ENCODE data around the gene CLEC4F.

DNA sequence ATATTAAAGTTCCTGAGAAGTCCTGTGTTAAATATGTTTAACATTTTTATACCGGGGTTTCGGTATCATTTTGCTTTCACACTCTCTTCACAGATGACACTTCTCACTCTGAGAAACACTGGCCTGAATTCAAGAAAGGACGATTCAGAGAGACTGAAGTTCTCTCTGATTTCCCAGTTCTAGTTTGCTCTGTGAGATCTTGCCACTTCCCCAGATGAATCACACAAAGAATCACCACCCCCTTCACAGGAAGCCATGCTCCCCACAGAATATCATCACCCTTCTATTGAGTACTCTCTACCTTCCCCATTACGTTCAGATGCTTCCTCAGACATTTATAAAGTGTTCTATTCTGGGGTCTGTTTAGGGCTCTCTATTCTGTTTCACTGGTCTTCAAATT lies 31.3 kb upstream of the CLEC4F start:
- TF ChIP-seq, protein P1, sequence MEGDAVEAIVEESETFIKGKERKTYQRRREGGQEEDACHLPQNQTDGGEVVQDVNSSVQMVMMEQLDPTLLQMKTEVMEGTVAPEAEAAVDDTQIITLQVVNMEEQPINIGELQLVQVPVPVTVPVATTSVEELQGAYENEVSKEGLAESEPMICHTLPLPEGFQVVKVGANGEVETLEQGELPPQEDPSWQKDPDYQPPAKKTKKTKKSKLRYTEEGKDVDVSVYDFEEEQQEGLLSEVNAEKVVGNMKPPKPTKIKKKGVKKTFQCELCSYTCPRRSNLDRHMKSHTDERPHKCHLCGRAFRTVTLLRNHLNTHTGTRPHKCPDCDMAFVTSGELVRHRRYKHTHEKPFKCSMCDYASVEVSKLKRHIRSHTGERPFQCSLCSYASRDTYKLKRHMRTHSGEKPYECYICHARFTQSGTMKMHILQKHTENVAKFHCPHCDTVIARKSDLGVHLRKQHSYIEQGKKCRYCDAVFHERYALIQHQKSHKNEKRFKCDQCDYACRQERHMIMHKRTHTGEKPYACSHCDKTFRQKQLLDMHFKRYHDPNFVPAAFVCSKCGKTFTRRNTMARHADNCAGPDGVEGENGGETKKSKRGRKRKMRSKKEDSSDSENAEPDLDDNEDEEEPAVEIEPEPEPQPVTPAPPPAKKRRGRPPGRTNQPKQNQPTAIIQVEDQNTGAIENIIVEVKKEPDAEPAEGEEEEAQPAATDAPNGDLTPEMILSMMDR (IDR thresholded peaks at IDR 0.05) = no peak
- no peak for TF ChIP-seq POLR2A (IDR thresholded peaks at IDR 0.05)

All from testis (tissue), 2 donors.